Measurements from ENCODE around the gene HEATR9. TPM values are rescaled to one million over a fixed set of nuclear protein-coding genes. Genes with fewer than 3 reads are reported as not detected.

The HEATR9 gene
- total RNA-seq, 4 donors from 2014 or later = not detected

DNA sequence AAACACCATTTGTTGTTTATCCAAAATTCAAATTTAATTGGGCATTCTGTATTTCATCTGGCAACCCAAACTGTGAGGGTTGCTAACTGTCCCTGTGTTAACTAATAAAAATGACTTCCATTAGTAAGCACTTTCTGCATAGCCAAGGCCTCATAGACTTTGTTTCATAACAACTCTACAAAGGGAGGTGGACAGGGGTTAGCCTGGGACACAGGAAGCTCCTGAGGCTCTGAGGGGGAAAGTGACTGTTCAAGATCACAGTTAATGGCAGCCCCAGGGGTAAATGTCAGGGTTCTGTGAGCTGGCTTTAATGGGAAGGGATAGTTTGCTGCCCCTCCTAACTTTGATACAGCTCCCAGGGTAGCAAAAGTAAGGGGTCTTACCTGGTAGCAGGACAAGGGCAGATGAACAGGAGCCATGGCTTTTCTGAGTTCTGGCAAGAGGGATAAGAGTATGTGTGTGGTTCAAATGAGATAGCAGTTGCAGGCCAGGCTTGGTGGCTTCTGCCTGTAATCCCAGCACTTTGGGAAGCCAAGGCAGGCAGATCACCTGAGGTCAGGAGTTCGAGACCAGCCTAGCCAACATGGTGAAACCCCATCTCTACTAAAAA is 2.2 kb downstream of the HEATR9 start:
- DNase-seq = no peak
- Histone ChIP-seq H3K4me1 (no peaks in the 10 kb centered on the region), H3K9me3 (no peaks in the 10 kb centered on the region), H3K27me3 (no peaks in the 10 kb centered on the region), H3K27ac (no peak overlapping the region), H3K4me3 (no peak overlapping the region), H3K36me3 (no peaks in the 10 kb centered on the region)
- TF ChIP-seq POLR2A (IDR thresholded peaks at IDR 0.05) = no peak
- TF ChIP-seq, protein P1, sequence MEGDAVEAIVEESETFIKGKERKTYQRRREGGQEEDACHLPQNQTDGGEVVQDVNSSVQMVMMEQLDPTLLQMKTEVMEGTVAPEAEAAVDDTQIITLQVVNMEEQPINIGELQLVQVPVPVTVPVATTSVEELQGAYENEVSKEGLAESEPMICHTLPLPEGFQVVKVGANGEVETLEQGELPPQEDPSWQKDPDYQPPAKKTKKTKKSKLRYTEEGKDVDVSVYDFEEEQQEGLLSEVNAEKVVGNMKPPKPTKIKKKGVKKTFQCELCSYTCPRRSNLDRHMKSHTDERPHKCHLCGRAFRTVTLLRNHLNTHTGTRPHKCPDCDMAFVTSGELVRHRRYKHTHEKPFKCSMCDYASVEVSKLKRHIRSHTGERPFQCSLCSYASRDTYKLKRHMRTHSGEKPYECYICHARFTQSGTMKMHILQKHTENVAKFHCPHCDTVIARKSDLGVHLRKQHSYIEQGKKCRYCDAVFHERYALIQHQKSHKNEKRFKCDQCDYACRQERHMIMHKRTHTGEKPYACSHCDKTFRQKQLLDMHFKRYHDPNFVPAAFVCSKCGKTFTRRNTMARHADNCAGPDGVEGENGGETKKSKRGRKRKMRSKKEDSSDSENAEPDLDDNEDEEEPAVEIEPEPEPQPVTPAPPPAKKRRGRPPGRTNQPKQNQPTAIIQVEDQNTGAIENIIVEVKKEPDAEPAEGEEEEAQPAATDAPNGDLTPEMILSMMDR (IDR thresholded peaks at IDR 0.05 in 4 of 5, conservative IDR thresholded peaks at IDR 0.05 in 1 of 5) = no peak
- intact Hi-C loops (cut with DNase I; ENCODE audit: low total_unique reads) = no loop called here
- ATAC-seq = no peak
- in situ Hi-C loops (cut with MboI; ENCODE audit: low sequenced_read_pairs in 4 of 4) = loop anchor here in 1 of 4 donors (25.0 kb wide), 1 partner anchor 96 kb away; no protein-coding TSS in a partner anchor

DNA sequence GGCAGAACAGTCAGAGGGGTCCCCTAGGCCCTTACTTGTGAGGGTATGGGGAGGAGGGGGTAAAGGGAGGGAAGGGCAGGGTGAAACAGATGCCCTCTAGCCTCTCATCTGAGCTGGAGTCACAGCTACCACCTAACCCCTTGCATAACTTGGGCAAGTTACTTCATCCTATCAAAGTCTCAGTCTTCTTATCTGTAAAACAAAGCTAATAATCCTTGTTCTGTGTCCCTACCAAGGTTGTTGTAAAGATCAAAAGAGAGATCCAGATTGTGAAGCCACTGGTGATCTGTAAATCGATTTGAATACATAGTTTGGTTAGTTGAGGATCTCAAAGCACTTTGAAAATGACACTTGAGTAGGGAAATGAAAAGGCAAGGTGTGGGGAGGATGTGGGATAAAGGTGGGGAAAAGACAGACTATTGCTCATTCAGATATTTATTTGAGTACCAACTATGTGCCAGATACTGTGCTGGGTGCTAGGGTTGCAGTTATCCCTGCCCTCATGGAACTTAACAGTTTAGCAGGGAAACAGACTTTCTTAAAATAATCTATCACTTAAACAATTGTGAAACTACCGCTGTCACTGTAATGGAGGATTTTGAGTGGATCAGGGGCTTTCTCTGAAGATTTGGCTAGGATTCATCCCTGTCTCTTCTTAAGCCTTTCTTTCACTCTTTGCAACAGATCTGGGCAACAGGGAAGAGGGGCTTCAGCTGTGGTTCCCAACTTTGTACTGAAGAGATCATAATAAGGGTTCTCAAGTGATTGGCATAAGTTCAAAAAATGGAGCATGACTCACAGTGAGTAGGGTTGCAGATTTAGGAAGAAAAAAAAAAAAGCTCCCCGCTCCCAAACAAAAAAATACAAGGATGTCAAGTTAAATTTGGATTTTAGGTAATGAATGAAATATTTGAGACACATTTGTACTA is 3.0 kb downstream of the HEATR9 start:
- H3K27me3 ChIP-seq = no peaks in the 10 kb centered on the region
- no peak overlapping the region for H3K27ac ChIP-seq
- no peak for DNase-seq
- ATAC-seq = no peak
- in situ Hi-C loops (cut with MboI; ENCODE audit: low sequenced_read_pairs in 4 of 4) = loop anchor here in 1 of 4 donors (25.0 kb wide), 1 partner anchor 97 kb away; no protein-coding TSS in a partner anchor
- intact Hi-C loops (cut with DNase I; ENCODE audit: low total_unique reads) = no loop called here
- TF ChIP-seq, protein P1 (IDR thresholded peaks at IDR 0.05 in 4 of 5, conservative IDR thresholded peaks at IDR 0.05 in 1 of 5) = no peak
- TF ChIP-seq POLR2A (IDR thresholded peaks at IDR 0.05) = no peak
- no peaks in the 10 kb centered on the region for H3K4me1 ChIP-seq
- no peaks in the 10 kb centered on the region for H3K36me3 ChIP-seq
- H3K9me3 ChIP-seq = no peaks in the 10 kb centered on the region
- no peak overlapping the region for H3K4me3 ChIP-seq

DNA sequence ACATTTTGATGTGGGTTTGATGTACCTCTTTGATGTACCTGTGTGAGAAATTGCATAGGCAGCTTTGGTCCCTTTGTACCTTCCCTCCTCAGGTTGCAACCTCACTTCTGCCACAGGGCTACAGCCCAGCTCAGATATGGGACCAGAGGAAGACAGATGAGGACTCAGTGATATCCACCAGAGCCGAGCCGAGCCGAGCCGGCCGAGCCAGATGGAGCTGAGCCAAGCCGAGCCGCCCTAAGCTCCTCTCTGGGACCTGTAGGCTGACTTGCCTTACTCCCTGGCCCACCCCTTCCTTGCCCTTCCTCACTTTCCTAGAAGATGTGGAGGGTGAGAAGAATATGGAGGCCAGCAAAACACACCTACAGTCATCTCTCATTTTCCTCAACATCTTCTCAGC is 3.8 kb downstream of the HEATR9 start:
- H3K4me3 ChIP-seq = no peak overlapping the region
- H3K27ac ChIP-seq = no peak overlapping the region
- in situ Hi-C loops (cut with MboI; ENCODE audit: low sequenced_read_pairs in 4 of 4) (loop anchor here in 1 of 4 donors (25.0 kb wide), 1 partner anchor 97 kb away; no protein-coding TSS in a partner anchor), intact Hi-C loops (cut with DNase I; ENCODE audit: low total_unique reads) (no loop called here)
- no peaks in the 10 kb centered on the region for H3K9me3 ChIP-seq
- no peak for TF ChIP-seq POLR2A (IDR thresholded peaks at IDR 0.05)
- TF ChIP-seq, protein P1 (IDR thresholded peaks at IDR 0.05 in 4 of 5, conservative IDR thresholded peaks at IDR 0.05 in 1 of 5) = no peak
- H3K4me1 ChIP-seq = no peaks in the 10 kb centered on the region
- no peak for ATAC-seq
- no peaks in the 10 kb centered on the region for H3K27me3 ChIP-seq
- no peak for DNase-seq
- H3K36me3 ChIP-seq = no peaks in the 10 kb centered on the region

DNA sequence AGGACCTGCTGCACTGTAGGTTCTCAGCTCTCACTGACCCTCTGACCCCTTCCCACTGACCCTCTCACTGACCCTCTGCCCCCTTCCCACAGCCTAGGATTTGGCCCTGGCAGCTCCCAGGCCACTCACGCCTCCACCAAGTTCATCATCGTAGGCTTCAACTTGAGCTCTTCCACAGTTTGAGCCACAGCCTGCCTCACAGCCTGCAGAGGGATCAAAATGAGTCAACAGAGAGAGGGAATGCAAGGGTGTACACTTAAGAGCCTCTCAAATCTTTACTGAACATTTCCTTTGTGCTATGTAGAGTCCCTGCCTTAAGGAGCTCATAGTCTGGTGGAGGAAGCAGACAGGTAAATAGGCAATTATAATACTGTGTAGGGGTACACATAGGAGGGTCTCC is 12.1 kb downstream of the HEATR9 start:
- TF ChIP-seq, protein P1 (IDR thresholded peaks at IDR 0.05 in 4 of 5, conservative IDR thresholded peaks at IDR 0.05 in 1 of 5) = no peak
- TF ChIP-seq POLR2A (IDR thresholded peaks at IDR 0.05) = no peak
- Histone ChIP-seq H3K9me3 (no peaks in the 10 kb centered on the region), H3K4me1 (no peaks in the 10 kb centered on the region), H3K36me3 (no peaks in the 10 kb centered on the region), H3K27me3 (no peaks in the 10 kb centered on the region), H3K27ac (no peak overlapping the region), H3K4me3 (no peak overlapping the region)
- ATAC-seq (no peak), DNase-seq (no peak)
- intact Hi-C loops (cut with DNase I; ENCODE audit: low total_unique reads) (no loop called here), in situ Hi-C loops (cut with MboI; ENCODE audit: low sequenced_read_pairs in 4 of 4) (loop anchor here in 1 of 4 donors (25.0 kb wide), 1 partner anchor 106 kb away; no protein-coding TSS in a partner anchor)

Data from gastrocnemius medialis (tissue), 4 donors.